ENCODE measurements around the gene AFAP1L2.

AFAP1L2 gene

GRCh38 chr10:114276066-114276465, 128.2 kb downstream of the AFAP1L2 start:
- TF ChIP-seq GLIS3 (CRISPR knock-in tag; IDR thresholded peaks at IDR 0.05) (no peak), TOX (CRISPR knock-in tag; IDR thresholded peaks at IDR 0.05; ENCODE audit: borderline replicate concordance) (no peak), ZC3H10 (CRISPR knock-in tag; IDR thresholded peaks at IDR 0.05) (no peak), ZNF70 (CRISPR knock-in tag; IDR thresholded peaks at IDR 0.05) (no peak), ZNF565 (CRISPR knock-in tag; conservative IDR thresholded peaks at IDR 0.05; ENCODE audit: low read depth) (no peak), ZFP3 (CRISPR knock-in tag; IDR thresholded peaks at IDR 0.05) (no peak), ESRRG (CRISPR knock-in tag; IDR thresholded peaks at IDR 0.05) (no peak), ARNTL (CRISPR knock-in tag; IDR thresholded peaks at IDR 0.05; ENCODE audit: borderline replicate concordance, low read depth) (no peak), RARB (CRISPR knock-in tag; IDR thresholded peaks at IDR 0.05) (no peak)
- TF ChIP-seq, protein P1, sequence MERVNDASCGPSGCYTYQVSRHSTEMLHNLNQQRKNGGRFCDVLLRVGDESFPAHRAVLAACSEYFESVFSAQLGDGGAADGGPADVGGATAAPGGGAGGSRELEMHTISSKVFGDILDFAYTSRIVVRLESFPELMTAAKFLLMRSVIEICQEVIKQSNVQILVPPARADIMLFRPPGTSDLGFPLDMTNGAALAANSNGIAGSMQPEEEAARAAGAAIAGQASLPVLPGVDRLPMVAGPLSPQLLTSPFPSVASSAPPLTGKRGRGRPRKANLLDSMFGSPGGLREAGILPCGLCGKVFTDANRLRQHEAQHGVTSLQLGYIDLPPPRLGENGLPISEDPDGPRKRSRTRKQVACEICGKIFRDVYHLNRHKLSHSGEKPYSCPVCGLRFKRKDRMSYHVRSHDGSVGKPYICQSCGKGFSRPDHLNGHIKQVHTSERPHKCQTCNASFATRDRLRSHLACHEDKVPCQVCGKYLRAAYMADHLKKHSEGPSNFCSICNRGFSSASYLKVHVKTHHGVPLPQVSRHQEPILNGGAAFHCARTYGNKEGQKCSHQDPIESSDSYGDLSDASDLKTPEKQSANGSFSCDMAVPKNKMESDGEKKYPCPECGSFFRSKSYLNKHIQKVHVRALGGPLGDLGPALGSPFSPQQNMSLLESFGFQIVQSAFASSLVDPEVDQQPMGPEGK (CRISPR knock-in tag; IDR thresholded peaks at IDR 0.05; ENCODE audit: borderline replicate concordance), result no peak
- no peak for ATAC-seq

DNA sequence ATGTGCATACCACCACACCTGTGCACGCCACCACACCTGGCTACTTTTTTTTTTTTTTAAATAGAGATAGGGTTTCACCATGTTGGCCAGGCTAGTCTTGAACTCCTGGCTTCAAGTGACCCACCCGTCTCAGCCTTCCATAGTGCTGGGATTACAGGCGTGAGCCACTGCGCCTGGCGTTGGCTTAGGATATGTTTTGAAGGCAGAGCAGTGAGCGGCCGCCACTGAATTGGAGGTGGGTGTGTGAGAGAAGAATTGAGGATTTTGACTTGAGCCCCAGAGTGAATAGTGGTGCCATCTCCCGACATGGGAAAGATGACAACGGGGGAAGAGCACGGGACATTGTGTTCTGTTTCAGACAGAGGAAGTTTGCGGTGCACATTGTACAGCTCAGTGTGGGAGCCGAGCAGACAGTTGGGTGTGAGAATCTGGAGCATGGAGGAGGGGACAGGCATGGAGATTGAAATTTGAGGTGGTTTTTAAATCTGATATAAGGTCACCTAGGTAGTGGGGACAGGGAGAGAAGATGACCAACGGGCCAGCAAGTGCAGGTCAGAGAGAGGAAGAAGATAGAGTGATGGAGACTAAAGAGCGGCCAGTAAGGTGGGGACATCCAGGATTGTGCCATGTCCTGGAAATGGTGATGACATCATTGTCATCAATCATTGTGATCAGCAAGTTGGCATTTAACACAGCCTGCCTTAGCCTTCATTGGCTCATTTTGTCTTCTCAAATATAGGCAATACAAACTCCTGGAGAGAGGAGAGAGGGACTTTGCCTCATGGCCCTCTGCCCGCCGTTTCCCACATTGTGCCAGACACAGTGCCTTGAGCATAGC, 129.5 kb downstream of the AFAP1L2 start:
- no peak for TF ChIP-seq OSR1 (CRISPR knock-in tag; IDR thresholded peaks at IDR 0.05)
- ATAC-seq, result no peak

DNA sequence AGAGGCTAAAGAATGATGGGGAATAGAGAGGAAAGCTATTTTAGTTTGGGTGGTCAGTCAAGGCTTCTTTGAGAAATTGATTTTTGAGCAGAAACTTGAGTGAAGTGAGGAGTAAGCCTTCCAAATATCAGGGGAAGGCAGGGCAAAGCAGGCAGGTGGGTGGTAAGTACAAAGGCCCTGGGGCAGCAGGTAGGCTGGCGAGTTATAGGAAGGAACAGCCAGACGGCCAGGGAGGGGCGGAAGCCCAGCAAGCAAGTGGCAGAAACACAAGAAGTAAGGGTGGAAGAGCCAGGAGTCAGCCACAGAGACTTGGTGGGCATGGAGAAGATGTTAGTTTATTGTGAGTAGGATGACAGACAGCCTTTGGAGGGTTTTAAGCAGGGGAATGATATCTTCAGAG, 130.4 kb downstream of the AFAP1L2 start:
- TF ChIP-seq ZNF8 (CRISPR knock-in tag; IDR thresholded peaks at IDR 0.05), result no peak
- TF ChIP-seq OSR1 (CRISPR knock-in tag; IDR thresholded peaks at IDR 0.05), result no peak
- no peak for TF ChIP-seq CSRNP3 (CRISPR knock-in tag; IDR thresholded peaks at IDR 0.05)
- no peak for TF ChIP-seq CSDC2 (CRISPR knock-in tag; IDR thresholded peaks at IDR 0.05)
- TF ChIP-seq ZNF565 (CRISPR knock-in tag; conservative IDR thresholded peaks at IDR 0.05; ENCODE audit: low read depth), result no peak
- no peak for TF ChIP-seq ZFP3 (CRISPR knock-in tag; IDR thresholded peaks at IDR 0.05)
- TF ChIP-seq, protein P2, sequence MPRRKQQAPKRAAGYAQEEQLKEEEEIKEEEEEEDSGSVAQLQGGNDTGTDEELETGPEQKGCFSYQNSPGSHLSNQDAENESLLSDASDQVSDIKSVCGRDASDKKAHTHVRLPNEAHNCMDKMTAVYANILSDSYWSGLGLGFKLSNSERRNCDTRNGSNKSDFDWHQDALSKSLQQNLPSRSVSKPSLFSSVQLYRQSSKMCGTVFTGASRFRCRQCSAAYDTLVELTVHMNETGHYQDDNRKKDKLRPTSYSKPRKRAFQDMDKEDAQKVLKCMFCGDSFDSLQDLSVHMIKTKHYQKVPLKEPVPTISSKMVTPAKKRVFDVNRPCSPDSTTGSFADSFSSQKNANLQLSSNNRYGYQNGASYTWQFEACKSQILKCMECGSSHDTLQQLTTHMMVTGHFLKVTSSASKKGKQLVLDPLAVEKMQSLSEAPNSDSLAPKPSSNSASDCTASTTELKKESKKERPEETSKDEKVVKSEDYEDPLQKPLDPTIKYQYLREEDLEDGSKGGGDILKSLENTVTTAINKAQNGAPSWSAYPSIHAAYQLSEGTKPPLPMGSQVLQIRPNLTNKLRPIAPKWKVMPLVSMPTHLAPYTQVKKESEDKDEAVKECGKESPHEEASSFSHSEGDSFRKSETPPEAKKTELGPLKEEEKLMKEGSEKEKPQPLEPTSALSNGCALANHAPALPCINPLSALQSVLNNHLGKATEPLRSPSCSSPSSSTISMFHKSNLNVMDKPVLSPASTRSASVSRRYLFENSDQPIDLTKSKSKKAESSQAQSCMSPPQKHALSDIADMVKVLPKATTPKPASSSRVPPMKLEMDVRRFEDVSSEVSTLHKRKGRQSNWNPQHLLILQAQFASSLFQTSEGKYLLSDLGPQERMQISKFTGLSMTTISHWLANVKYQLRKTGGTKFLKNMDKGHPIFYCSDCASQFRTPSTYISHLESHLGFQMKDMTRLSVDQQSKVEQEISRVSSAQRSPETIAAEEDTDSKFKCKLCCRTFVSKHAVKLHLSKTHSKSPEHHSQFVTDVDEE (CRISPR knock-in tag; IDR thresholded peaks at IDR 0.05), result no peak
- TF ChIP-seq TCF4 (CRISPR knock-in tag; IDR thresholded peaks at IDR 0.05; ENCODE audit: borderline replicate concordance), result no peak
- TF ChIP-seq PPARA (CRISPR knock-in tag; IDR thresholded peaks at IDR 0.05; ENCODE audit: borderline replicate concordance), result no peak
- no peak for TF ChIP-seq ISL1 (CRISPR knock-in tag; IDR thresholded peaks at IDR 0.05)
- no peak for TF ChIP-seq SNAI2 (CRISPR knock-in tag; IDR thresholded peaks at IDR 0.05)
- TF ChIP-seq, protein P1 (CRISPR knock-in tag; IDR thresholded peaks at IDR 0.05; ENCODE audit: borderline replicate concordance), result no peak
- TF ChIP-seq, protein P3, sequence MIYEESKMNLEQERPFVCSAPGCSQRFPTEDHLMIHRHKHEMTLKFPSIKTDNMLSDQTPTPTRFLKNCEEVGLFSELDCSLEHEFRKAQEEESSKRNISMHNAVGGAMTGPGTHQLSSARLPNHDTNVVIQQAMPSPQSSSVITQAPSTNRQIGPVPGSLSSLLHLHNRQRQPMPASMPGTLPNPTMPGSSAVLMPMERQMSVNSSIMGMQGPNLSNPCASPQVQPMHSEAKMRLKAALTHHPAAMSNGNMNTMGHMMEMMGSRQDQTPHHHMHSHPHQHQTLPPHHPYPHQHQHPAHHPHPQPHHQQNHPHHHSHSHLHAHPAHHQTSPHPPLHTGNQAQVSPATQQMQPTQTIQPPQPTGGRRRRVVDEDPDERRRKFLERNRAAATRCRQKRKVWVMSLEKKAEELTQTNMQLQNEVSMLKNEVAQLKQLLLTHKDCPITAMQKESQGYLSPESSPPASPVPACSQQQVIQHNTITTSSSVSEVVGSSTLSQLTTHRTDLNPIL (CRISPR knock-in tag; IDR thresholded peaks at IDR 0.05; ENCODE audit: low read depth), result no peak
- TF ChIP-seq ZC3H10 (CRISPR knock-in tag; IDR thresholded peaks at IDR 0.05), result no peak
- TF ChIP-seq POU6F1 (CRISPR knock-in tag; IDR thresholded peaks at IDR 0.05; ENCODE audit: borderline replicate concordance, low read depth), result no peak
- no peak for TF ChIP-seq GLIS3 (CRISPR knock-in tag; IDR thresholded peaks at IDR 0.05)
- no peak for TF ChIP-seq ESRRG (CRISPR knock-in tag; IDR thresholded peaks at IDR 0.05)
- TF ChIP-seq ZFP30 (CRISPR knock-in tag; IDR thresholded peaks at IDR 0.05), result no peak
- no peak for TF ChIP-seq ARNTL (CRISPR knock-in tag; IDR thresholded peaks at IDR 0.05; ENCODE audit: borderline replicate concordance, low read depth)
- TF ChIP-seq BACH2 (CRISPR knock-in tag; IDR thresholded peaks at IDR 0.05; ENCODE audit: borderline replicate concordance), result no peak
- no peak for ATAC-seq
